A204.1 (cell line): Measurements from ENCODE around the gene SEMA4B.

ENCODE experiments used
- FAIRE-seq: peaks from 2 replicates; lab custom pipeline; 2012; peaks lifted over from hg19 to GRCh38; lab: Jason Lieb, UNC

The SEMA4B gene

DNA sequence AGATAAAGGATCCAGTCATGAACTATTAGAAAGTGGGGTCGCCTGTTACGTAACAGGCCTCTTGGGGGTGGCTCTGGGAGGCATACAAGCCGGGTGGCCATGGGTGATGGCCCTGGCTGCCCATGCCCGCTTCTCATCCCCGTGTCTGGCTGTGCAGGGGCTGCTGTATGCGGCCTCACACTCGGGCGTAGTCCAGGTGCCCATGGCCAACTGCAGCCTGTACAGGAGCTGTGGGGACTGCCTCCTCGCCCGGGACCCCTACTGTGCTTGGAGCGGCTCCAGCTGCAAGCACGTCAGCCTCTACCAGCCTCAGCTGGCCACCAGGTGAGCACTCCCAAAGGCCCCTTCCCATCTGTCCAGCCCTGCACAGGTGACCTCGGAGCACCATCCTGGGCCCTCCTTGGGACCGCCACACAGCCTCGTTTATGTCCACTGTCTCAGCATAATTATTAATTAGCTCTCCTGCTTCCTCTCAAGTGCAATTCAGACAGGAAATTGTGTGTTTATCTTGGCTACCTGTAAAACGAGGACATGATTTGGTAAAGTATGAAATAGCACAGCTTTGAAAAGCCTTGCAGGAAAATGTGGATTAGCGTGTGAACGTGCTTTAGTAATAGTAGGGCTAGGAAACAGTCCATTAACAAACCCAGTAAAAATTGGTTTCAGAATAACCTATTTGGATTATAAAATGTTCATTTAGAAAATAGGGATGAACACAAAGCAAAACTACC lies 24.5 kb downstream of the SEMA4B start:
- no peak for FAIRE-seq

DNA sequence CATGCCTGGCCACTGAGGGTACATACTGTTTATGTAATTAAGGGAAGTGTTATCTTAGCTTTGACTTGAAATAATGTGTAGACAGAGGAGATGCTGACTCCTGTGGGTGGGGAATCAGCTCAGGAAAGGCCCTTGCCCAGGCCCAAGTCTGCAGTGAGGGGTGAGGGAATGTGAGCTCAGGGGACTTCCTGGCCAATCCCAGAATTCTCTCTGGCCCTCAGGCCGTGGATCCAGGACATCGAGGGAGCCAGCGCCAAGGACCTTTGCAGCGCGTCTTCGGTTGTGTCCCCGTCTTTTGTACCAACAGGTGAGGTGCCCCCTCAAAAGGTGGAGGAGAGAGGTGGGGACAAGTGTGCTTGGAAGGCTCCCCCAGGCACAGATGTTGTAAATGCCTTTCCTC lies 26.2 kb downstream of the SEMA4B start:
- no peak for FAIRE-seq

DNA sequence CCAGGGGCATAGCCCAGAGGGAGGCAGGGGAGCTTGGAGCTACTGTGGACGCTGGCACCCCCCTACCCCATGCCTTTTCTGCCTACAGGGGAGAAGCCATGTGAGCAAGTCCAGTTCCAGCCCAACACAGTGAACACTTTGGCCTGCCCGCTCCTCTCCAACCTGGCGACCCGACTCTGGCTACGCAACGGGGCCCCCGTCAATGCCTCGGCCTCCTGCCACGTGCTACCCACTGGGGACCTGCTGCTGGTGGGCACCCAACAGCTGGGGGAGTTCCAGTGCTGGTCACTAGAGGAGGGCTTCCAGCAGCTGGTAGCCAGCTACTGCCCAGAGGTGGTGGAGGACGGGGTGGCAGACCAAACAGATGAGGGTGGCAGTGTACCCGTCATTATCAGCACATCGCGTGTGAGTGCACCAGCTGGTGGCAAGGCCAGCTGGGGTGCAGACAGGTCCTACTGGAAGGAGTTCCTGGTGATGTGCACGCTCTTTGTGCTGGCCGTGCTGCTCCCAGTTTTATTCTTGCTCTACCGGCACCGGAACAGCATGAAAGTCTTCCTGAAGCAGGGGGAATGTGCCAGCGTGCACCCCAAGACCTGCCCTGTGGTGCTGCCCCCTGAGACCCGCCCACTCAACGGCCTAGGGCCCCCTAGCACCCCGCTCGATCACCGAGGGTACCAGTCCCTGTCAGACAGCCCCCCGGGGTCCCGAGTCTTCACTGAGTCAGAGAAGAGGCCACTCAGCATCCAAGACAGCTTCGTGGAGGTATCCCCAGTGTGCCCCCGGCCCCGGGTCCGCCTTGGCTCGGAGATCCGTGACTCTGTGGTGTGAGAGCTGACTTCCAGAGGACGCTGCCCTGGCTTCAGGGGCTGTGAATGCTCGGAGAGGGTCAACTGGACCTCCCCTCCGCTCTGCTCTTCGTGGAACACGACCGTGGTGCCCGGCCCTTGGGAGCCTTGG lies 27.0 kb downstream of the SEMA4B start:
- FAIRE-seq: no peak

DNA sequence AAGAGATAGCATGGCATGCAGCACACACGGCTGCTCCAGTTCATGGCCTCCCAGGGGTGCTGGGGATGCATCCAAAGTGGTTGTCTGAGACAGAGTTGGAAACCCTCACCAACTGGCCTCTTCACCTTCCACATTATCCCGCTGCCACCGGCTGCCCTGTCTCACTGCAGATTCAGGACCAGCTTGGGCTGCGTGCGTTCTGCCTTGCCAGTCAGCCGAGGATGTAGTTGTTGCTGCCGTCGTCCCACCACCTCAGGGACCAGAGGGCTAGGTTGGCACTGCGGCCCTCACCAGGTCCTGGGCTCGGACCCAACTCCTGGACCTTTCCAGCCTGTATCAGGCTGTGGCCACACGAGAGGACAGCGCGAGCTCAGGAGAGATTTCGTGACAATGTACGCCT lies 27.8 kb downstream of the SEMA4B start:
- no peak for FAIRE-seq

DNA sequence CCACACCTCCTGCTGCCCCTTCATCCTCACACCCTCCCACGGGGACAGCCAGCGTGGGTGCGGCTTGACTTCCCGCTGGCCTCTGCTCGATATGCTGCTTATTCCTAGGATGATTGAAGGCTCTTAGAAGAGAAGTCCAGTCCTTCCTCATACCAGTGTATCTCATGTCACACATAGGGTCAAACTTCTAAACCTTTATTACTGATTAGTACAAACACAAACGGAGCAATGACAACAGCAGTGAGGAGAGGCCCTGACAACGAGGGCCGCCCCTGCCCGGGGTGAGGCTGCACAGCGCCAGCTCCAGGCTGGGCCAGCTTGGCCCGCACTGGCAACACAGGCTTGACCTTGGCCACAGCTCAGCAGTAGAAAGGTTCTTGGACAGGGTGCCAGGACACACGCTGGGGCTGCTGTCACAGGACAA lies 29.0 kb downstream of the SEMA4B start:
- FAIRE-seq: no peak

DNA sequence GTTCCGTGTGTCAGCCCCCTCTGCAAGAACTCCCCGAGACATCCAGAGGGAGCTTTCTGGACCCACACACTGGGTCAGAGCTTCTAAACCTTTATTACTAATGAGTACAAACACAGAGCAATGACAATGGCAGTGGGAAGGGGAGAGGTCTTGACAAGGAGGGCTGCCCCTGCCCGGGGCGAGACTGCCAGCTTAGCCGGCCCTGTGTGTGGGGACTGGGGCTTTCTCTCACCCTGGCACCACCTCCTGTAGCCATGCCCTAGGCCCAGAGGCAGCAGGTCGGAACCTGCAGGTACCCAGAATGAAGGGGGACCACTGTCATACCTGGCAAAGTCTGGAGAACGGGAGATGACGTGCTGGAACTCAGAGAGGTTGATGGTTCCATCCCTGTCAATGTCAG lies 29.5 kb downstream of the SEMA4B start:
- FAIRE-seq: no peak

DNA sequence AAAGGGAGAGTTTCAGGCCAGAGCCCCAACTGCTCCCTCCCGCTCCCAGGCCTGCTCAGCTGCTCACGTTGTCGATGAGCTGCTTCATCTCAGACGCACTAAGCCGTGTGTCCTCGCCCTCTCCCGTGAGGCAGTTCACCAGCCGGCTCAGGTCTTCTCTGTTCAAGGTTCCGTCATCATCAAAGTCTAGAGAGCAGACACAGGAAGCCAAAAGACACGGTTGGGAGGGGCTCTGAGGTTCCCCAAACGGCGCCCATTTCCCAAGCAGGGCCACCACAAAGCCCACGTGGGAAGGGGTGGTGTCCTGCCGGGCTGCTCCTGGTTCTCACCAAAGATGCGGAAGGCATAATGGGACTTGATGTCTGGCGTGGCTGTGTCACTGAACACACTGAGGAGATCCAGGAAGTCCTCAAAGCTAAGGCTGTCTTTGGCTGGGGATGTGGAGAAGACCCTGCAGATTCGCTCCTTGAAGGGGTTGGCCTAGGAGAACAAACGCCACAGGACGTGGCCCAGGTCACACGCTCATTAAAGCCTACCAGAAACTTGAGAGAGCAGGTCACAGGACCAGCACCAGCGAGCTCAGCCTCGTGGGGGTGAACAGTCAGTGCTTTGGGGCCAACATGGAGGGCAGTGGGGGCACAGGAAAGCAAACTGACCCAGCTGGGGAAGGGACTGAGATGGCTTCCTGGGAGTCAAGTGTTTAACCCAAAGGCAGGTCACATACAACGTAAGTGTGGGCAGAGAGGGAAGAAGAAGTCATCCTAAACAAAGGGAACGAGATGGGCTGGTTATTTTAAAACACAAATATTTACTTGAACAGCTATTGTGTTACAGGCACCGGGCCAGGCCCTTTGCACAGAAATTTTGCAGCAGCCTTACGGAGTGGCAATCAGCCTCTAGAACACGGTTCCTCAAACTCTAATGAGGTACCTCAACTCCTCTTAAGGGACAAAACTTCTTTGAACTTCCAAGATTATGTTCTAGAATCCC lies 30.2 kb downstream of the SEMA4B start:
- no peak for FAIRE-seq

DNA sequence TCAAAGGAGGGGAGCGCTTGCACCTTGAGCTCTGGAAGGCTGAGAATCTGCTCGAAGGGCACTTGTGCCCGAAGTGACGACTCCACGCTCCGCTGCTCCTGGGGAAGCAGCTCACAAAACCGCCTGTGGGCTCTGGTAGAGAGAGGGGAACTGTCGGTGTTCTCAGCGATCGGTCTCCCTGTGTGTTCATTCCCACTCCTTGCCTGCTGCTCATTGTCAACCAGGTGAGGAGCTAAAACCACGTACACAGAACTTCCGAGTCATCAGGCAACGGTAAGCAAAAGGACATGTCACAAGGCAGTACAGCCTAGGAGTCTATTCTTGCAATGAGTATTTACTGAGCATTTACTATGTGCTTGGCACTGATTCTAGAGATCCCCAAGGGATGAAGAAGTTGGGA lies 31.1 kb downstream of the SEMA4B start:
- FAIRE-seq: no peak

DNA sequence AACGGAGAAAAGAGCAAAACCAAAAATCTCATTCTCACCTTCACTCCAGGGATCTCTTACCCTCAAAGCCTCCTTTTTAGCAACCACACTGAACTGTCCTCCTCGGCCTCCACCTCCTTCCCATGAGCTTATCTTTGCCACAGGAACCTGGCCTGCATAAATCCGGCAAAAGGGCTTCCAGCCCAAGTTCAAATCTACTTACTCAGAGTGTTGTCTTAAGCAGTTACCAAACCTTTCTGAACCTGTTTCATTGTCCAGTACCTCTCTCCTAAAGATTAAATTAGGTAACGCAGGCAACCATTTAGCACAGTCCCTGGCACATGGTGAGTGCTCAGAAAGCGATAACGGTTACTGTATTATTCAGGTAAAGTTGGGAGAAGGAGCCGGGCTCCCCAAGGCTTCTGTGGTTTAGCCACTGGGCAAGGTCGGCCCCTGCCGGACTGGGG lies 31.8 kb downstream of the SEMA4B start:
- no peak for FAIRE-seq

DNA sequence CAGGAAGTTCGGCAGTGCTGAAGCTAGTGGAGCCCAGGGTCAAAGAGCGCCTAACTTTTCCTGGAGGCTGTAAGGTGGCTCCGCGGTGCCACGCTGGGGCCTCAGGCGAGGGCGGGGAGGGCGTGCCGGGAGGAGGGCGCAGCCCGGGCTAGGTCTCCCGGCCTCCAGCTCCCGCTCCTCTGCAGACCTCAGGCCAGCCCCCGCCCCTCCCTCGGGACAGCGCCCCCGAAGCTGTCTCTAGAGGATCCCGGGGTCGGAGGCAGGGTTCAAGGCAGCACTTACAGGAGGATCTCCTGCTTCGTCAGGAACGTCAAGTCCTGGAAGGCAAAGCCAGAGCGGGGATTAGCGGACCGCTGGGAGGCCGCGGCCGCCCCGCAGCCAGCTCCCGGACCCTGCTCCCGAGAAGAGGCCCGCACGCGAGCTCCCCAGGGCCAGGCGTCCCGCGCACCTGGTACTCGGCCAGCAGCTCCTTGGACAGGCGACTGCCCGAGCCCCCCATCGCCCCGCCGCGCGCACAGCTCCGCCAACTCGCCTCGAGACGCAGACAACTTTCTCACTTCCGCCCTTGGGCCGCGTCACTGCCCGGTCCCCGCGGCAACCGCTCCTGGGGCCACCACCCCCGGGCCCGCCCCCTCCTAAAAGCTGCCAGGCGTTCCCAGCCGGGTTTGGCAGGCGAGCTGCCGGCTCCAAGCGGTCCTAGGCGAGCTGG lies 32.4 kb downstream of the SEMA4B start, which contains the start of gene CIB1:
Gene CIB1, minus strand, starts transcription at position 555 of the 709 bp plus-strand sequence. Its CDS starts 56 bp downstream, at position 499.
- FAIRE-seq: no peak

DNA sequence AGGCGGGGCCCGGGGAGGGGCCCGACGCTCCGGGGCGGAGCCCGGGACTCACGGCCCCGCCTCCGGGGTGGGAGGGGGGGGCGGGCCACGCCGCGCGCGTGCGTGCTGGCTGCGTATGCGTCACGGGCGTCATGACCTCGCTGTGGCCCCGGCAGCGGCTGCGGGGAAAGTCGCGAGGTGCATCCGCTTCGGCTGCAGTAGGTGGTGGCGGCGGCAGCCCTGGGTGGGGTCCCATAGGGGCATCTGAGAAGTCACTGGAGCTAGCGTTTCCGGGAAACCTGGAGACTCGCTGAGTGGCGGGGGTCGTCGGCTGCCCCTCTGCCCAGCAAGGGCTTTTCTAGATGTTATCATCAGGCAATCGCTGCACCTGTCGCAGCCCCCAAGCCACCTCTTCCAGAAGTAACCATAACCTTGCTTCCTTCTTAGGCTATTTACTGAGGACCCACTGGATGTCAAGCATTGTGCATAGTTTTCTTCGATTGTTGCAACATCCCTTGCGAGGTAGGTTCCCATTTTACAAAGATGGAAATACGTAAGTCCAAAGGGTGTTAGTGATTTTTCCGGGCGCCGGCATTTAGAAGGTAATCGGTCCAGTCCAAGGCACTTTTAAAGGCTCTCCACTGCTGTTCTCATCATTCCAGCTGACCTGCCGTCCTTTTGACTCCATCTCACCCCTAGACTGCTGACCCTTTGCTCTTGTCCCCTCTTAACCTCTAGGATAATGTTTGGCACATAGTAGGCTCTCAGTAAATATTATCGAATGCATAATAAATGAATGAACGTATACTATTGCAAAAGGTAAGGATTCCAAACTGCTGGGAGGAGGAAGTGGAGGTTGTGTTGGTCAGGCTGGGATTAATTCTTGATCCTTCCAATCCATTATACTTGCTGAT lies 33.2 kb downstream of the SEMA4B start, which contains the start of gene GDPGP1:
Gene GDPGP1, plus strand, starts transcription at position 114 of the 893 bp plus-strand sequence. CDS start 6,700 bp downstream, outside the sequence.
- FAIRE-seq: no peak

DNA sequence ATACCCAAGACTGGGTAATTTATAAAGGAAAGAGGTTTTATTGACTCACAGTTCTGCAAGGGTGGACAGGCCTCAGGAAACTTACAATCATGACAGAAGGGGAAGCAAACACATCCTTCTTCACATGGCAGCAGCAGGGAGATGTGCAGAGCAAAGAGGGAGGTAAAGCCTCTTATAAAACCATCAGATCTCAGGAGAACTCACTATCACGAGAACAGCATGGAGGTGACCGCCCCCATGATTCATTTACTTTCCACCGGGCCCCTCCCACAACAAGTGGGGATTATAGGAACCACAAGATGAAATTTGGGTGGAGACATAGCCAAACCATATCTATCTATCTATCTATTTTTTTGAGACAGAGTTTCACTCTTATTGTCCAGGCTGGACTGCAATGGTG lies 38.2 kb downstream of the SEMA4B start:
- FAIRE-seq: no peak

DNA sequence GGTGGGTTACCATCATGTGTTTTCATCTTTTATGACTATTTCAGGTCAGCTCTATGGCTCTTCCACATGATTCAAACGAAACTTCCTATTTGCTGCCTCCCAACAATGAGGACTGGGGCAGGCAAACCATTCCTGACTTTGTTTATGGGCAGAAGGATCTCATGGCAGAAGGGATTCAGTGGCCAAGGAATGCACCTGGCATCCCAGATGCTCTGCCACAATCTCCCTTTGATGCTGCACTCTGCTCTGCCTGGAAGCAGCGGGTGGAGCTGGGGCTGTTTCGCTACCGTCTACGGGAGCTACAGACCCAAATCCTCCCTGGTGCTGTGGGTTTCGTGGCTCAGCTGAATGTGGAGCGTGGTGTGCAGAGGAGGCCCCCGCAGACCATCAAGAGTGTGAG lies 39.7 kb downstream of the SEMA4B start:
- no peak for FAIRE-seq

DNA sequence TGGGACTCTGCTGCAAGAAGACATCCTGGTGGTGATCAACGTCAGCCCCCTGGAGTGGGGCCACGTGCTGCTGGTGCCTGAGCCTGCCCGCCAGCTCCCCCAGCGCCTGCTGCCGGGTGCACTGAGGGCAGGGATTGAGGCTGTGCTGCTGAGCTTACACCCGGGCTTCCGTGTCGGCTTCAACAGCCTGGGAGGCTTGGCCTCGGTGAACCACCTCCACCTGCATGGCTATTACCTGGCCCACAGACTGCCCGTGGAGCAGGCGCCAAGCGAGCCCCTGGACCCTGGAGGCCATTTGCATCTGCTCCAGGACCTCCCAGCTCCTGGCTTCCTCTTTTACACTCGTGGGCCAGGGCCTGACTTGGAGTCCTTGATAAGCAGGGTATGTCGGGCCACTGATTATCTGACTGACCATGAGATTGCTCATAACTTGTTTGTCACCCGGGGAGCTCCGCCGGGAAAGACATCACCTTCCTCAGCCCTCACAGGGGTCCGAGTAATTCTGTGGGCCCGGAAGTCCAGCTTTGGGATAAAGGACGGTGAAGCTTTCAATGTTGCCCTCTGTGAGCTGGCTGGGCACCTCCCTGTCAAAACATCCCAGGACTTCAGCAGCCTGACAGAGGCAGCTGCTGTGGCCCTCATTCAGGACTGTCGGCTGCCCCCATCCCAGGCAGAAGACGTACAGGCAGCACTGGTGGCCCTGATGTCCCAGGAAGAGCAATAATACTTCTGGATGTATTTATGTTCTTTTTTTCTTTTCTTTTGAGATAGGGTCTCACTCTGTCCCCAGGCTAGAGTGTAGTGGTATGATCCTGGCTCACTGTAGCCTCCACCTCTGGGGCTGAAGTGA lies 40.4 kb downstream of the SEMA4B start:
- no peak for FAIRE-seq

DNA sequence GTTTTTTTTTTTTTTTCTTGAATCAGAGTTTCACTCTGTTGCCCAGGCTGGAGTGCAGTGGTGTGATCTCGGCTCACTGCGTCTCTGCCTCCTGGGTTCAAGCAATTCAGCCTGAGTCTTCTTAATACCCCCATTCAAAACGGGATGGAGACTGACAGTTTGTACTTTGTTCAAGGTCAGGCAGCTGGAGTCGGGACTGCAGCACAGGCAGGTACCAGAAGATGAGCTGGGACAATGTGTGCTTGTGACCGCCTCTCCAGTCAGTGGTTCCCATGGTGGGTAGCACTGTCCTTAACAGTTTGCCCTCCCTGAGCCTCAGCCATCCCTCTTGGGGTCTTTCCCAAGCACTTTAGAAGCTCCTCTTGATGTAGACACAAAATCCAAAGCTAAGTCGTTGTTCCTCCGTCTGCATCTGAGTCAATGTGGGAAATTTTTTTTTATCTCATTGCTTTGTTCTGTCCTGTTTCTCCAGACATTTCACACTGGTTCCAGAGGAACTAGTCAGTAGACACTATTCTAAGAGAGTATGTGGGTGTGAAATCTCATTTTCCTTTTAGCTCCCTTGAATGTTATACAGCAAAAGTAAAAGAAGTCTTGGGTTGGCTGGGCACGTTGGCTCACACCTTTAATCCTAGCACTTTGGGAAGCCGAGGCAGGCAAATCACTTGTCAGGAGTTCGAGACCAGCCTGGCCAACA lies 43.0 kb downstream of the SEMA4B start:
- FAIRE-seq: no peak

DNA sequence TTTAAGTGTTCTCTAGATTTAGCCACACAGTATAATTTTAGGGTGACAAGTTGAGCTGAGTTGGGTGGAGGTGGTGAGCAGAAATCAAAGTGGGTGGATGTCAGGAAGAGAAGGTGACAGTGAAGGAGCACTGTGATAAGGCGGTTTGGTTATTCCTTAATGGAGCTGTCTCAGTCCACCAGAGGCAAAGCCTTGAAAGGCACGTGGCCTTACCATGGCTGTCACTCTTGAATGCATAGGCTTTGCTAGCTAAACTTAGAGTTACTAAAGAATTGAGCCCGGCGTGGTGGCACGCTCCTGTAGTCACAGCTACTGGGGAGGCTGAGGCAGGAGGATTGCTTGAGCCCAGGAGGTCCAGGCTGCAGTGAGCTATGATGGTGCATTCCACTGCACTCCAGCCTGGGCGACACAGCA lies 47.7 kb downstream of the SEMA4B start:
- FAIRE-seq: no peak

DNA sequence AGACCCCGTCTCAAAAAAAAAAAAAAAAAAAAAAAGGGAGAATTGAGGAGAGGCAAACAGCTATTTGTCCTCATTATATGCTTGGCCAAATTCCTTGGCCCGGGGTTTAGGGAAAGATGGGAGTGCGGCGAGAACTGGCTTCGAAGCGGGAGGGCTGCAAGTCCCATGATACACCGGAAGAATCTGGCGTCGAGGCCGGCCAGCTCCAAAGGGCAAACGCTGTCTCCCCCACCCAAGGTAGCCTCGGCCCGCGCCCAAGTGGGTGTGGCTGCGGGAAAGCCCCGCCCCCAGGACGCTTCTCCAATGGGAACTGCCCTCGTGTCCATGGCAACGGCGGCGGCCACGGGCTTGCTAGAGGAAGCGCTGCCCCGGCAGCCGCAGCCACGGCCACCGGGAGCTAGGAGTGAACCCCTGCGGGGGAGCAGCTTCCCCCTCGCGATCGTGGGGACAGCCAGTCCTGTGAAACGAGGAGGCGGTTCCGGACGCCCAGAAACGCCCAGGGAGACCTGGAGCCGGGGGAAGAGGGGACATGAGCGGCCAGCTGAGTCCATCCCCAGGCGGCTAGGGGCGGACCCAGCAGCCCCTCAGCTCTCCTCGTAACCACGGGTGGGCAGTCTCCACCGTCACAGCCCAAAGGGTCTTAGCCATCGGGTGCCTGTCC lies 48.2 kb downstream of the SEMA4B start, which contains the start of gene TTLL13:
Gene TTLL13, plus strand, starts transcription at position 354 of the 661 bp plus-strand sequence. CDS start 1,075 bp downstream, outside the sequence.
- FAIRE-seq: no peak

DNA sequence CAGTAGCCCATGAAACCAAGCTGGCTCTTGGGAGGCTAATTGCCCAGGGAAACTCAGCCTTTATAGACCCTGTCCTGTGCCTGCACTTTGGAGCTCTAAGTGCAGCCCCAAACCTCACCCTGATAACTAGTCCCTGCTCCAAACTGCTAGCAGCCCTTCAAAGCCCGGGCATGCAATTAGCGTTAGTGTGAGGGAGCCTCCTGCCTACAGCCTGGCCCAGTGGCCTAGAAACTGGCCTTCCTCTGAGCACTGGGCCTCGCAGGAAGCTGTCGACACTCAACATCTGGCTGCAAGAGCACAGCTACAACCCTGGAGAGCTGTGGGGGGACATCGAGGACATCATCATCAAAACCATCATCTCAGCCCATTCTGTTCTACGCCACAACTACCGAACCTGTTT lies 56.6 kb downstream of the SEMA4B start:
- no peak for FAIRE-seq
